ENCODE results near the gene KPNA6. TPM values are rescaled to one million over a fixed set of nuclear protein-coding genes. Genes with fewer than 3 reads are reported as not detected.

KPNA6 gene
- total and polyA plus RNA-seq, 9 of the 15 experiments (the other 6 are each of a cell fraction or from before 2014, with no cell fraction given) = 20.1 to 54.6 (median 32.2) TPM

- peak; percentile 32; the same call in 1 of the 2 replicates for TF ChIP-seq ZNF395 (CRISPR knock-in tag; IDR thresholded peaks at IDR 0.05)
- TF ChIP-seq TOE1 (IDR thresholded peaks at IDR 0.05; ENCODE audit: borderline replicate concordance) = peak; percentile 17; the same call in 1 of the 2 replicates
- TF ChIP-seq TOE1 (CRISPR knock-in tag; IDR thresholded peaks at IDR 0.05; ENCODE audit: borderline replicate concordance, low read depth) = no peak
- TF ChIP-seq SAFB2 (IDR thresholded peaks at IDR 0.05; ENCODE audit: borderline replicate concordance, low read depth, low read length, severe bottlenecking) = no peak
- no peak for TF ChIP-seq PTBP1 (IDR thresholded peaks at IDR 0.05; ENCODE audit: low read depth, low read length)
- no peak for TF ChIP-seq MCM2 (IDR thresholded peaks at IDR 0.05; ENCODE audit: low read depth)
- no peak for TF ChIP-seq IFI16 (CRISPR knock-in tag; IDR thresholded peaks at IDR 0.05)
- TF ChIP-seq YY1 (IDR thresholded peaks at IDR 0.05; ENCODE audit: borderline replicate concordance in 1 of 3, control insufficient read depth in 1 of 3, extremely low read depth in 1 of 3, insufficient read depth in 3 of 3, insufficient read length in 1 of 3, insufficient replicate concordance in 2 of 3, low read depth in 1 of 3, low read length in 2 of 3) = peak in 2 of 3 experiments; percentile 11 to 65
- 0 out of 2 replicates have a peak, but pooled peaks have one; percentile 12 for TF ChIP-seq FOXP1 (CRISPR knock-in tag; IDR thresholded peaks at IDR 0.05)
- TF ChIP-seq HMG20A (CRISPR knock-in tag; conservative IDR thresholded peaks at IDR 0.05) = no peak
- TF ChIP-seq PHF8 (IDR thresholded peaks at IDR 0.05; ENCODE audit: borderline replicate concordance, low read length) = peak; percentile 94
- TF ChIP-seq ZNF282 (CRISPR knock-in tag; IDR thresholded peaks at IDR 0.05) = no peak
- TF ChIP-seq NFRKB (IDR thresholded peaks at IDR 0.05; ENCODE audit: low read depth) = peak; percentile 74; the same call in 1 of the 2 replicates
- TF ChIP-seq TAF7 (tag; IDR thresholded peaks at IDR 0.05) = peak; percentile 74
- TF ChIP-seq HDGF (IDR thresholded peaks at IDR 0.05) = no peak
- peak; percentile 78 for TF ChIP-seq TAF9B (IDR thresholded peaks at IDR 0.05; ENCODE audit: partially characterized antibody)
- no peak for TF ChIP-seq PTTG1 (tag; IDR thresholded peaks at IDR 0.05; ENCODE audit: low read depth)
- TF ChIP-seq CBFA2T3 (IDR thresholded peaks at IDR 0.05) = no peak
- no peak for TF ChIP-seq ZFP91 (CRISPR knock-in tag; IDR thresholded peaks at IDR 0.05)
- TF ChIP-seq, protein P1, sequence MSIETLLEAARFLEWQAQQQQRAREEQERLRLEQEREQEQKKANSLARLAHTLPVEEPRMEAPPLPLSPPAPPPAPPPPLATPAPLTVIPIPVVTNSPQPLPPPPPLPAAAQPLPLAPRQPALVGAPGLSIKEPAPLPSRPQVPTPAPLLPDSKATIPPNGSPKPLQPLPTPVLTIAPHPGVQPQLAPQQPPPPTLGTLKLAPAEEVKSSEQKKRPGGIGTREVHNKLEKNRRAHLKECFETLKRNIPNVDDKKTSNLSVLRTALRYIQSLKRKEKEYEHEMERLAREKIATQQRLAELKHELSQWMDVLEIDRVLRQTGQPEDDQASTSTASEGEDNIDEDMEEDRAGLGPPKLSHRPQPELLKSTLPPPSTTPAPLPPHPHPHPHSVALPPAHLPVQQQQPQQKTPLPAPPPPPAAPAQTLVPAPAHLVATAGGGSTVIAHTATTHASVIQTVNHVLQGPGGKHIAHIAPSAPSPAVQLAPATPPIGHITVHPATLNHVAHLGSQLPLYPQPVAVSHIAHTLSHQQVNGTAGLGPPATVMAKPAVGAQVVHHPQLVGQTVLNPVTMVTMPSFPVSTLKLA (conservative IDR thresholded peaks at IDR 0.05) = peak; percentile 77 to 93
Observed at GRCh38 chr1:32221980-32222755, 114.3 kb downstream of the KPNA6 start, which contains the start of the genes EIF3I and TMEM234 (continued).
